ENCODE measurements around the gene RPS27L.

RPS27L gene

GRCh38 chr15:63145426-63145825 lies 11.9 kb downstream of the RPS27L start:
- no peaks in the 10 kb centered on the region for H3K9me3 ChIP-seq (ENCODE audit: low read depth, low read length)
- H3K9ac ChIP-seq (ENCODE audit: insufficient read length): no peak overlapping the region
- no peak overlapping the region for H3K4me3 ChIP-seq
- 0 out of 2 replicates have a peak, but pooled peaks cover 2% of the 10 kb centered on the region for H3K36me3 ChIP-seq (ENCODE audit: insufficient read depth, low read length)
- TF ChIP-seq POLR2AphosphoS5 (IDR thresholded peaks at IDR 0.05; ENCODE audit: borderline replicate concordance, low read depth, low read length) (no peak), FOXP2 (optimal IDR thresholded peaks at IDR 0.05; ENCODE audit: control extremely low read depth, extremely low read length, insufficient read depth) (no peak), EZH2 (IDR thresholded peaks at IDR 0.05) (no peak)
- no peak for DNase-seq (ENCODE audit: low read depth, low spot score)
- H3K27ac ChIP-seq: no peak overlapping the region

- no peak for TF ChIP-seq FOXP2 (optimal IDR thresholded peaks at IDR 0.05; ENCODE audit: control extremely low read depth, extremely low read length, insufficient read depth)
- no peak for TF ChIP-seq EZH2 (IDR thresholded peaks at IDR 0.05)
- no peak for TF ChIP-seq POLR2AphosphoS5 (IDR thresholded peaks at IDR 0.05; ENCODE audit: borderline replicate concordance, low read depth, low read length)
- no peak for DNase-seq (ENCODE audit: low read depth, low spot score)
- no peaks in the 10 kb centered on the region for H3K9me3 ChIP-seq (ENCODE audit: low read depth, low read length)
Observed at GRCh38 chr15:63140936-63141335, 16.3 kb downstream of the RPS27L start.

GRCh38 chr15:63136742-63137141 lies 20.5 kb downstream of the RPS27L start:
- no peak for TF ChIP-seq EZH2 (IDR thresholded peaks at IDR 0.05)
- TF ChIP-seq FOXP2 (optimal IDR thresholded peaks at IDR 0.05; ENCODE audit: control extremely low read depth, extremely low read length, insufficient read depth): no peak
- no peak for TF ChIP-seq POLR2AphosphoS5 (IDR thresholded peaks at IDR 0.05; ENCODE audit: borderline replicate concordance, low read depth, low read length)

More at GRCh38 chr15:63140936-63141335, 16.3 kb downstream of the RPS27L start:
- Histone ChIP-seq H3K4me3 (no peak overlapping the region), H3K9ac (ENCODE audit: insufficient read length) (no peak overlapping the region), H3K27ac (no peak overlapping the region), H3K36me3 (ENCODE audit: insufficient read depth, low read length) (no peaks in the 10 kb centered on the region)

GRCh38 chr15:63135804-63136203 lies 21.5 kb downstream of the RPS27L start:
- Histone ChIP-seq H3K9me3 (ENCODE audit: low read depth, low read length) (no peaks in the 10 kb centered on the region), H3K9ac (ENCODE audit: insufficient read length) (no peak overlapping the region), H3K27ac (no peak overlapping the region), H3K36me3 (ENCODE audit: insufficient read depth, low read length) (no peaks in the 10 kb centered on the region), H3K4me3 (no peak overlapping the region)
- no peak for DNase-seq (ENCODE audit: low read depth, low spot score)
- TF ChIP-seq EZH2 (IDR thresholded peaks at IDR 0.05) (no peak), POLR2AphosphoS5 (IDR thresholded peaks at IDR 0.05; ENCODE audit: borderline replicate concordance, low read depth, low read length) (no peak), FOXP2 (optimal IDR thresholded peaks at IDR 0.05; ENCODE audit: control extremely low read depth, extremely low read length, insufficient read depth) (no peak)

More at GRCh38 chr15:63136742-63137141, 20.5 kb downstream of the RPS27L start:
- Histone ChIP-seq H3K9me3 (ENCODE audit: low read depth, low read length) (no peaks in the 10 kb centered on the region), H3K9ac (ENCODE audit: insufficient read length) (no peak overlapping the region), H3K36me3 (ENCODE audit: insufficient read depth, low read length) (no peaks in the 10 kb centered on the region), H3K27ac (no peak overlapping the region), H3K4me3 (no peak overlapping the region)
- no peak for DNase-seq (ENCODE audit: low read depth, low spot score)

DNA sequence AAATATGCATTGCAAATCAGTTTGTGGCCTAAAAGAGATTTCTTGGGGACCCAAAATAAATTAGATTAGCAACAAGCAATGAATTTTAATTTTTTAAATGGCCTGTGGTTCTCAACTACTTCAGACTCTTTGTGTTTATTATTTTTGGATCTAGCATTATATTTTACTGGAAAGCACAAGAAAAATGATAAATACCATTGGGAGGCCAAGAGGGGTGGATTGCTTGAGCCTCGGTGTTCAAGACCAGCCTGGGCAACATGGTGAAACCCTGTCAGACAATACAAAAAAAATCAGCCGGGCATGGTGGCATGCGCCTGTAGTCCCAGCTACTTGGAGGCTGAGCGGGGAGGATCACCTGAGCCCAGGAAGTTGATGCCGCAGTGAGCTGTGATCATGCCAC lies 22.0 kb downstream of the RPS27L start:
- H3K9ac ChIP-seq (ENCODE audit: insufficient read length): no peak overlapping the region
- H3K9me3 ChIP-seq (ENCODE audit: low read depth, low read length): no peaks in the 10 kb centered on the region
- H3K36me3 ChIP-seq (ENCODE audit: insufficient read depth, low read length): no peaks in the 10 kb centered on the region
- no peak for TF ChIP-seq FOXP2 (optimal IDR thresholded peaks at IDR 0.05; ENCODE audit: control extremely low read depth, extremely low read length, insufficient read depth)
- TF ChIP-seq EZH2 (IDR thresholded peaks at IDR 0.05): no peak
- TF ChIP-seq POLR2AphosphoS5 (IDR thresholded peaks at IDR 0.05; ENCODE audit: borderline replicate concordance, low read depth, low read length): no peak
- DNase-seq (ENCODE audit: low read depth, low spot score): no peak
- H3K27ac ChIP-seq: no peak overlapping the region
- no peak overlapping the region for H3K4me3 ChIP-seq

GRCh38 chr15:63134245-63134985 lies 22.9 kb downstream of the RPS27L start:
- Histone ChIP-seq H3K9me3 (ENCODE audit: low read depth, low read length) (no peaks in the 10 kb centered on the region), H3K27ac (no peak overlapping the region), H3K4me3 (no peak overlapping the region), H3K36me3 (ENCODE audit: insufficient read depth, low read length) (no peaks in the 10 kb centered on the region), H3K9ac (ENCODE audit: insufficient read length) (no peak overlapping the region)
- DNase-seq (ENCODE audit: low read depth, low spot score): no peak
- TF ChIP-seq POLR2AphosphoS5 (IDR thresholded peaks at IDR 0.05; ENCODE audit: borderline replicate concordance, low read depth, low read length) (no peak), EZH2 (IDR thresholded peaks at IDR 0.05) (no peak), FOXP2 (optimal IDR thresholded peaks at IDR 0.05; ENCODE audit: control extremely low read depth, extremely low read length, insufficient read depth) (no peak)

GRCh38 chr15:63133786-63134185 lies 23.5 kb downstream of the RPS27L start:
- no peaks in the 10 kb centered on the region for H3K9me3 ChIP-seq (ENCODE audit: low read depth, low read length)
- DNase-seq (ENCODE audit: low read depth, low spot score): no peak
- no peak overlapping the region for H3K4me3 ChIP-seq
- H3K9ac ChIP-seq (ENCODE audit: insufficient read length): no peak overlapping the region
- H3K27ac ChIP-seq: no peak overlapping the region
- TF ChIP-seq POLR2AphosphoS5 (IDR thresholded peaks at IDR 0.05; ENCODE audit: borderline replicate concordance, low read depth, low read length): no peak
- TF ChIP-seq FOXP2 (optimal IDR thresholded peaks at IDR 0.05; ENCODE audit: control extremely low read depth, extremely low read length, insufficient read depth): no peak
- TF ChIP-seq EZH2 (IDR thresholded peaks at IDR 0.05): no peak
- H3K36me3 ChIP-seq (ENCODE audit: insufficient read depth, low read length): no peaks in the 10 kb centered on the region

DNA sequence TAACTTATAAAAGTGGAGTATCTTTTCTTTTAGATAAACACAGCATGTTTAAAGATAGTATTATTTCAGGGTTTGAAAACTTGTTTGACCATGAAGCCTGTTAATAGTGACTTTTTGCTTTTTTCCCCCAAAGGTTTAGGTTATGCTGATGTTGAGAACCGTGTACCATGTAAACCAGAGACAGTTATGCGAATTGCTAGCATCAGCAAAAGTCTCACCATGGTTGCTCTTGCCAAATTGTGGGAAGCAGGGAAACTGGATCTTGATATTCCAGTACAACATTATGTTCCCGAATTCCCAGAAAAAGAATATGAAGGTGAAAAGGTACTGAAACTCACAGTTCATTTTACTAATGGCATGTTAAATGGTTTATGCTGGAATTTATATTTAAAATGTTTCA lies 30.6 kb downstream of the RPS27L start:
- no peak for DNase-seq (ENCODE audit: low read depth, low spot score)
- Histone ChIP-seq H3K9me3 (ENCODE audit: low read depth, low read length) (no peaks in the 10 kb centered on the region), H3K36me3 (ENCODE audit: insufficient read depth, low read length) (no peaks in the 10 kb centered on the region), H3K9ac (ENCODE audit: insufficient read length) (no peak overlapping the region), H3K4me3 (no peak overlapping the region), H3K27ac (no peak overlapping the region)
- TF ChIP-seq EZH2 (IDR thresholded peaks at IDR 0.05) (no peak), FOXP2 (optimal IDR thresholded peaks at IDR 0.05; ENCODE audit: control extremely low read depth, extremely low read length, insufficient read depth) (no peak), POLR2AphosphoS5 (IDR thresholded peaks at IDR 0.05; ENCODE audit: borderline replicate concordance, low read depth, low read length) (no peak)
